Uterus (tissue), 4 donors: ENCODE measurements around the gene AEBP1. TPM values are rescaled to one million over a fixed set of nuclear protein-coding genes. Genes with fewer than 3 reads are reported as not detected.

Experiments used
- DNase-seq, 2 donors: peaks; one replicate each; pipeline ENCODE4 v3.0.0-alpha.2; 2019 to 2020
- H3K27ac ChIP-seq, 2 donors: fragments of 200-600 bp; sonication (generic); 1 replicate in 1 of 2; 2 replicates in 1 of 2; pipeline ENCODE4 v1.5.1; 2016 to 2018
- H3K27me3 ChIP-seq, 2 donors: fragments of 200-600 bp; sonication (generic); one replicate each; pipeline ENCODE4 v1.5.1; 2018 to 2019; ENCODE audit warnings: control low read depth in 1 of 2
- H3K36me3 ChIP-seq, 2 donors: fragments of 200-600 bp; sonication (generic); one replicate each; pipeline ENCODE4 v1.5.1; 2019; ENCODE audit warnings: control low read depth in 1 of 2
- H3K4me1 ChIP-seq, 2 donors: fragments of 200-600 bp; sonication (generic); one replicate each; pipeline ENCODE4 v1.5.1; 2018 to 2019; ENCODE audit warnings: control low read depth in 1 of 2
- H3K4me3 ChIP-seq, 2 donors: fragments of 200-600 bp; sonication (generic); 1 replicate in 1 of 2; 2 replicates in 1 of 2; pipeline ENCODE4 v1.5.1; 2018 to 2019; ENCODE audit warnings: mild to moderate bottlenecking in 1 of 2
- H3K9me3 ChIP-seq, 2 donors: fragments of 200-600 bp; sonication (generic); one replicate each; pipeline ENCODE4 v1.5.1; 2019; ENCODE audit warnings: control low read depth in 1 of 2
- POLR2A ChIP-seq, 2 donors: fragments of 450-650 bp; IDR thresholded peaks; one replicate each; pipeline ENCODE4 v1.6.1; 2016; ENCODE audit warnings: antibody characterized with exemption in 2 of 2, mild to moderate bottlenecking in 1 of 2, moderate library complexity in 1 of 2
- intact Hi-C: fragments of 100-400 bp; cut with DNase I; formaldehyde crosslinking; loops from one replicate; pipeline ENCODE4 v1.15.1; 2023; ENCODE audit warnings: low total_unique reads
- total RNA-seq, 4 donors: library from RNA; depleted of rRNA in 3 of 4; stranded (reverse); fragments of >200 nt in 3 of 4; gene quantifications; one replicate each; pipeline versions ENCODE4 v1.1.0 to v1.2.4, GENCODE V29; 2014 to 2023
- TF ChIP-seq, protein P1 (sequence below), 4 experiments: fragments of 200-600 bp in 2 of 4; fragments of 450-650 bp in 2 of 4; sonication (generic) in 2 of 4; IDR thresholded peaks; one replicate each; pipeline ENCODE4 v1.5.1; 2016 to 2019; ENCODE audit warnings: antibody characterized with exemption in 4 of 4, mild to moderate bottlenecking in 2 of 4, moderate library complexity in 1 of 4
- donor health status: DM: yes; HTN: yes; CAD: no.

AEBP1 gene
- total RNA-seq, 4 donors from 2014 or later: 88.9 to 395 (median 303) TPM

DNA sequence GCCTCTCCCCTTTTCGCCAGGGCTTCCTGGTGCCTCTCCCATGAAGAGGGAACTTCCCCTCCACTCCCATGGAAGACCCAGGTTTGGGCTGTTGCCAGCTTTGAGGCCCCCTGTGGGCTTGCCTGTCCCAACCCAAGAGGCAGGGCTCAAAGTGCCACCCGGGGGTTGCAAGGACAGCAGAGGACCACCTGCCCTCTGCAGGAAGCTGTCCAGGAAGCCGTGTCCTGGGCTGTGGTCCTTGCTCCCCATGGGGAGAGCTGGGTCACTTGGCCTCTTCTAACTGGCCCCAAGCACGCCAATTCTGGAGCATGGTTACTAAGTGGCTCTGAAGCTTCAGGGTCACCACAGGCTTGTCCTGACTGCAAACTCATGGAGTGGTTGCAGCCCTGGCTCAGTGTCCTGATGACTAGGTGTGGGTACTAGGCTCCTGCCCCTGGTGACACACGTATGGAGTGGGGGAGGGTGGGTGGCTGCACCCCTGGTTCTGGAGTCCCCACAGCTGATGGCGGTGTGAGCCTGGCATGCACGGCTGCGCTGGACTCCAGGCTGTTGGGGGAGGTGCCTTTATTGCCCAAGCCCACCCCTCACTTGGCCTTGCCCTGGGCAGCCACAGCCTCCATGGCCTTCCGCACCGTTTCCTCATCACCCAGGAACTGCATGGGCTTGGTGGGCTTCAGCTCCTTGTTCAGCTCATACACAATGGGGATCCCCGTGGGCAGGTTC lies 41.8 kb upstream of the AEBP1 start:
- intact Hi-C loops: no loop called here
- Histone ChIP-seq H3K4me3 (no peak overlapping the region), H3K4me1 (peaks cover 0 to 9% of the 10 kb centered on the region in 2 donors), H3K27me3 (no peaks in the 10 kb centered on the region), H3K9me3 (no peaks in the 10 kb centered on the region), H3K27ac (no peak overlapping the region), H3K36me3 (no peaks in the 10 kb centered on the region)
- DNase-seq: no peak
- TF ChIP-seq, protein P1, sequence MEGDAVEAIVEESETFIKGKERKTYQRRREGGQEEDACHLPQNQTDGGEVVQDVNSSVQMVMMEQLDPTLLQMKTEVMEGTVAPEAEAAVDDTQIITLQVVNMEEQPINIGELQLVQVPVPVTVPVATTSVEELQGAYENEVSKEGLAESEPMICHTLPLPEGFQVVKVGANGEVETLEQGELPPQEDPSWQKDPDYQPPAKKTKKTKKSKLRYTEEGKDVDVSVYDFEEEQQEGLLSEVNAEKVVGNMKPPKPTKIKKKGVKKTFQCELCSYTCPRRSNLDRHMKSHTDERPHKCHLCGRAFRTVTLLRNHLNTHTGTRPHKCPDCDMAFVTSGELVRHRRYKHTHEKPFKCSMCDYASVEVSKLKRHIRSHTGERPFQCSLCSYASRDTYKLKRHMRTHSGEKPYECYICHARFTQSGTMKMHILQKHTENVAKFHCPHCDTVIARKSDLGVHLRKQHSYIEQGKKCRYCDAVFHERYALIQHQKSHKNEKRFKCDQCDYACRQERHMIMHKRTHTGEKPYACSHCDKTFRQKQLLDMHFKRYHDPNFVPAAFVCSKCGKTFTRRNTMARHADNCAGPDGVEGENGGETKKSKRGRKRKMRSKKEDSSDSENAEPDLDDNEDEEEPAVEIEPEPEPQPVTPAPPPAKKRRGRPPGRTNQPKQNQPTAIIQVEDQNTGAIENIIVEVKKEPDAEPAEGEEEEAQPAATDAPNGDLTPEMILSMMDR (IDR thresholded peaks at IDR 0.05): no peak
- no peak for TF ChIP-seq POLR2A (IDR thresholded peaks at IDR 0.05)

DNA sequence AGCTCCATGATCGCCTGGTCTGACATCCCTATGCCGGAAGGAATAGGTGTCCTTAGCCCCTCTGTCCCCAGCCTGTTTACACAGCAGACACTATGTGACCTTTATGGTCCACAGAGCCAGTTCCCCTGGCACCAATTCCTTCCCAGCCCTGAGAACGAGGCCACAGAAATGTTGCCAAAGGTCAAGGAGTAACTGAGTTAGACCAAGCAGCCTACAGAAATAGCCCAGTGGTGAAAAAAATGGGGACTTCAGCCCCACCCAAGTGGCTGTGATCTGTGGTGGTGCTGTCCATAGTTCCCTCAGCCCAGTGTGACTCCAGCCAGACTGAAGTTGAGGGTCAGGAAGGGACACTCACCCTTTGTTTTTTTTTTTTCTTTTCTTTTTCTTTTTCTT lies 41.2 kb upstream of the AEBP1 start:
- DNase-seq: no peak
- intact Hi-C loops: no loop called here
- TF ChIP-seq, protein P1 (IDR thresholded peaks at IDR 0.05): no peak
- TF ChIP-seq POLR2A (IDR thresholded peaks at IDR 0.05): no peak
- Histone ChIP-seq H3K4me3 (no peak overlapping the region), H3K36me3 (no peaks in the 10 kb centered on the region), H3K27ac (no peak overlapping the region), H3K9me3 (no peaks in the 10 kb centered on the region), H3K4me1 (peaks cover 0 to 9% of the 10 kb centered on the region in 2 donors), H3K27me3 (no peaks in the 10 kb centered on the region)

DNA sequence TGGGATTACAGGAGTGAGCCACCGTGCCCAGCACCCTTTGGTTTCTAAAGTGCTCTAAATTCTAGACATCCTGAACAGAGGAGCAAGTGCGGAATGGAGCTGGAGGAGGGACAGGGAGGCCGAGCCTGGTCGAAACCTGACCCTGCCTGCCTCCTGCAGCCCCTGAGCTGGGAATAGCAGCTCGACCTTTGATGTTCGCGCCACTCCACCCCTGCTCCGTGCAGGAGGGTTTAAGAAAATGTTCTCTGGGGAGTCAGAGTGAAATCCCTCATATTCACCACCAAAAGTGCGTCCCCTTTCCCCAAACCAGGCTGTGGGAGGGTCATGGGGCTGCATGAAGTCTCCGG lies 40.6 kb upstream of the AEBP1 start:
- Histone ChIP-seq H3K9me3 (no peaks in the 10 kb centered on the region), H3K27ac (no peak overlapping the region), H3K4me3 (no peak overlapping the region), H3K4me1 (peaks cover 0 to 9% of the 10 kb centered on the region in 2 donors), H3K27me3 (no peaks in the 10 kb centered on the region), H3K36me3 (no peaks in the 10 kb centered on the region)
- intact Hi-C loops: no loop called here
- DNase-seq: no peak
- no peak for TF ChIP-seq POLR2A (IDR thresholded peaks at IDR 0.05)
- TF ChIP-seq, protein P1 (IDR thresholded peaks at IDR 0.05): no peak

DNA sequence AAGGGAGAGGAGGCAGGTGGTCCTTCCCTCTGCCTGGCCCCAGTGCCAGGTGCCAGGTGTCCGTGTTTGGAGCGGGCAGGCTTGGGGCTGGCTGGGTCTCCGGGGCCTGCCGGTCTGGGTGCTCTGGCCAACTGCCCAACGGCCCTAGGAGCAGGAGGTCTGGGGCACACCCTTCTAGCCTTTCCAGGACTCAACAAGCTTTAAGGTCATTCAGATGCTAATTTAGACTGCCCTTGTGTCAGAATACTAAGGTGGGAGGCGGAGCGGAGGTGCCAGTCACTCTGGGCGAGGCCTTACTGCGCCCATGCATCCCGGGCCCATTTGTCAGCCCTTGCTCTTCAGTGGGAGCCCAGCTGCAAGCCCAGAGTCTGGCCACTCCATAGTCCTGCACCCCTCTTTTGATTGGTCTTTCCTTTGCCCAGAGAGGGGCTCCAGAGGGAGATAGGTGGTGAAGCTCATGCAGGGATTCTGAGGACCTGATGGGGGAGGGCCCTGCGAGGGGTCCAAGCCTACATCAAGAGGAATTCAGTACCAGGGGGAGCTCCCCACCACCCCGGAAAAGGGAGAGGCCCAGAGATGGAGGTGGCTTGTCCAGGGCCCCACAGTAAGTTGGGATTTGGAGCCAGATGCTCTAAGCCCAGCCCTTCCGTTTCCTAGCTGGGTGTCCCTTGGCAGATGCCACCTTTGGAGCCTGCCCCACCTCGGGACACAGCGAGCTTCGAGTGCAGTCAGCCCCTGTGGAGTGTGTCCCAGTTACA lies 40.1 kb upstream of the AEBP1 start:
- intact Hi-C loops: no loop called here
- TF ChIP-seq, protein P1 (IDR thresholded peaks at IDR 0.05): no peak
- TF ChIP-seq POLR2A (IDR thresholded peaks at IDR 0.05): no peak
- DNase-seq: no peak

DNA sequence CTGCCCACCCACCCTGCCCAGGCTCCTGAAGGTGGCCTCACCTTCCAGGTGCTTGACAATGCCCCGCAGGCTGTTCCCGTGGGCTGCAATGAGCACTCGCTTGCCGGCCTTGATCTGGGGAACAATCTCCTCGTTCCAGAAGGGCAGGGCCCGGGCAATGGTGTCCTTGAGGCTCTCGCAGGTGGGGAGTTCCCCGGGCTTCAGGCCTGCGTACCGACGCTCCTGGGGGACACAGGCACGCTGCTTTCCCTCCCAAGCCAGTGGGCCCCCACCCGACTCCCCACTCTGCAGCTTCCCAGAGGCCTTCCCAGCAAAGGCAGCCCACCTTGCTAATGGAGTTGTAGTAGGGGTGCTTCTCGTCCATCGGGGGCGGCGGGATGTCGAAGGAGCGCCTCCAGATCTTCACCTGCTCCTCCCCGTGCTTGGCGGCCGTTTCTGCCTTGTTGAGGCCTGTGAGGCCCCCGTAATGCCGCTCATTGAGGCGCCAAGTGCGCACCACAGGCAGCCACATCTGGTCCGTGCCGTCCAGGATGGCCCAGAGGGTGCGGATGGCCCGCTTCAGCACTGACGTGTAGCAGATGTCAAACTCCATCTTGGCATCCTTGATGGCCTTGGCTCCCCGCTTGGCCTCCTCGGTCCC lies 39.2 kb upstream of the AEBP1 start:
- no peaks in the 10 kb centered on the region for H3K36me3 ChIP-seq
- no peaks in the 10 kb centered on the region for H3K27me3 ChIP-seq
- peaks cover 0 to 9% of the 10 kb centered on the region in 2 donors for H3K4me1 ChIP-seq
- no peak overlapping the region for H3K4me3 ChIP-seq
- no peak overlapping the region for H3K27ac ChIP-seq
- DNase-seq: no peak
- no peaks in the 10 kb centered on the region for H3K9me3 ChIP-seq
- intact Hi-C loops: no loop called here
- TF ChIP-seq POLR2A (IDR thresholded peaks at IDR 0.05): no peak
- TF ChIP-seq, protein P1 (IDR thresholded peaks at IDR 0.05): no peak

More for the DNA sequence above, 40.1 kb upstream of the AEBP1 start:
- Histone ChIP-seq H3K4me3 (no peak overlapping the region), H3K27me3 (no peaks in the 10 kb centered on the region), H3K36me3 (no peaks in the 10 kb centered on the region), H3K27ac (no peak overlapping the region), H3K9me3 (no peaks in the 10 kb centered on the region), H3K4me1 (peaks cover 0 to 9% of the 10 kb centered on the region in 2 donors)
